A549 treated with RU486 at 1 μM for 4 hours (cell line): ENCODE measurements around the gene CES3. TPM values are rescaled to one million over a fixed set of nuclear protein-coding genes. Genes with fewer than 3 reads are reported as not detected.

Source experiments
- total RNA-seq: library from RNA; stranded (reverse); fragments of 200-300 nt; extraction: Qiagen RNA extraction; gene quantifications from 5 replicates; pipeline ENCODE4 v1.2.3, GENCODE V29; 2022; ENCODE audit warnings: low read depth

Gene CES3, protein sequence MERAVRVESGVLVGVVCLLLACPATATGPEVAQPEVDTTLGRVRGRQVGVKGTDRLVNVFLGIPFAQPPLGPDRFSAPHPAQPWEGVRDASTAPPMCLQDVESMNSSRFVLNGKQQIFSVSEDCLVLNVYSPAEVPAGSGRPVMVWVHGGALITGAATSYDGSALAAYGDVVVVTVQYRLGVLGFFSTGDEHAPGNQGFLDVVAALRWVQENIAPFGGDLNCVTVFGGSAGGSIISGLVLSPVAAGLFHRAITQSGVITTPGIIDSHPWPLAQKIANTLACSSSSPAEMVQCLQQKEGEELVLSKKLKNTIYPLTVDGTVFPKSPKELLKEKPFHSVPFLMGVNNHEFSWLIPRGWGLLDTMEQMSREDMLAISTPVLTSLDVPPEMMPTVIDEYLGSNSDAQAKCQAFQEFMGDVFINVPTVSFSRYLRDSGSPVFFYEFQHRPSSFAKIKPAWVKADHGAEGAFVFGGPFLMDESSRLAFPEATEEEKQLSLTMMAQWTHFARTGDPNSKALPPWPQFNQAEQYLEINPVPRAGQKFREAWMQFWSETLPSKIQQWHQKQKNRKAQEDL
- total RNA-seq = 1.5 to 2.2 TPM (median 1.9 TPM) in 5 replicates

DNA sequence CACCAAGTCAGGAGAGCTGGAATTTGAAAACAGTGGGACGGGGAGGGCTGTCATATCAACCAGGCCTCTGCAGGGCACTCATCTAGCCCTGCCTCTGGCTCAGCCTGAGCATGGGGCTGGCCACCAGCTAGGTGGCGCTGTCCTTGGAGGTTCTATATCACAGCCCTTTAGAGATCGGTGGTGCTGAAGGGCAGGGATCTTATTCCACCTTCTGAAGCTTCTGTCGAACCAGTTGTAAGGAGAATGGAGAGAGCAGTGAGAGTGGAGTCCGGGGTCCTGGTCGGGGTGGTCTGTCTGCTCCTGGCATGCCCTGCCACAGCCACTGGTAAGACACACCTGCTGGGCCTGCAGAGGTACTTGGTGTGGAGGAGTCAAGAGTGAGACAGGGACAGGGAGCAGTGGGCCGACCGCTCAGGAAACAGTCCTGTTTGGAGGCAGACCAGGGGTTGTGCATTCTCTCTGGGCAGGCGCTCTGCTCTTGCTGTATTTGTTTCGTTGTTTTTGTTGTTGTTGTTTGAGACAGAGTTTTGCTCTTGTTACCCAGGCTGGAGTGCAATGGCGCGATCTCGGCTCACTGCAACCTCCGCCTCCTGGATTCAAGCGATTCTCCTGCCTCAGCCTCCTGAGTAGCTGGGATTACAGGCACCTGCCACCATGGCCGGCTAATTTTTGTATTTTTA lies at the start of gene CES3:
CES3 (plus strand) TSS at position 202 of the 680 bp plus-strand sequence; CDS start at position 244, 42 bp downstream.

DNA sequence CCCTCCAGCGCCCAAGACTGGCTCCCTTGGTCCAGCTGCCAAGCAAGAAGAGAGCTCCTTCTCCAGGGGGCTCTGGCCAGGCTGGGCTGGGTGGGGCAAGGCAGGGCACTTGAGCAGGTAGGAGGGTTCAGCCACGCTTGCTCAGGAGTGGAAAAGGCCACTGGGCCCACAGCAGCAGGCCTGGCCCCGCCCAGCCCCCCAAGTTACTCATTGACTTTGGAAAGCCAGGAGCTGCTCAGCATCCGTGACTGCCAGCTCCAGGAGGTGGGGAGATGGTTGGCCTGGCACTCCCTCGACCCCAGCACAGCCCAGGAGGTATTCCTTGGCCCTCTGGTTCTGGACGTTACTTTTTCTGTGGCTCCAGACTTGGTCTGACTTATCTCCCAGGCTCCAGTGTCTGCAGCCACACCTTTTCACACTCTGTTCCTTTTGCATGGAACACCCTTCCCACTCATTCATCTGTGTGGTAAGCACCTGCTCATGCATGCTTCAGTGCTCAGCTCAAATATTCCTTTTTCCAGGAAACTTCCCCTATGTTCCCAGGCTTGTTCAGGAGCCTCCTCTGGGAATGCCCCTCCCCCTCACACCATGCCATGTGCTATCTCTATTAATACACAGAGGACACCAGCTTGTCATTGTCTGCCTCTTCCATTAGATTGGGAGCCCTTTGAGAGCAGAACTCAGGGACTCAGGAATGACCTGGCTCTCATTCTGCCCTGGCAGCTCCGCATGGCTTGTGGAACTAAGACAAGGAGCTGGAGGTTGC lies 42.1 kb upstream of the CES3 start, which contains the start of gene CDH16:
CDH16 (minus strand) TSS at position 83 of the 766 bp plus-strand sequence. CDS start 820 bp downstream, outside the sequence.

DNA sequence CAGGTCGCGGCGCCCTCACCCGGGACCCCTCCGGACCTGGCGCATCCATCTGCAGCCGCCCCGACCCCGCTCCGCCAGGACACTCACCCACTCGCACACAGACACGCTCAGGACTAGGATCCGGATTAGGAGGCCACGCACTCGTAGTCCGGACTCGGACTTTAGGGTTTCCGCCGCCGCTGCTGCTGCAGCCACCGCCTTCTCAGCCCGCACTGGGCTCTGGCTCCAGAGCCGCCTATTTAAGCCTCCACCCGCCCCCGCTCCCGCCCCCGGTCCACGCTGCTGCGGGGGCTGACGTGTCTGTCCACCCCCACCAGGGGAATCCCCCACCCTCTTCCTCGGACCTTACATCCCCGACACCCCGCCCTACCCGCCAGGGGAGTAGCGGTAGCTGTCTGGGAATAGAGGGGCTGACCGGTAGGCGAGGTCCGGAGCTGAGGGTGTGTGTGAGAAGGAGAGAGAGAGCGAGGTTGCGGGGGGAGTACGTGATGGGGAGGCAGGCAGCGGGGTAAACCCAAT lies 35.7 kb upstream of the CES3 start, which contains the start of gene RRAD:
RRAD (minus strand) TSS at position 214 of the 519 bp plus-strand sequence. CDS start 356 bp downstream, outside the sequence.

DNA sequence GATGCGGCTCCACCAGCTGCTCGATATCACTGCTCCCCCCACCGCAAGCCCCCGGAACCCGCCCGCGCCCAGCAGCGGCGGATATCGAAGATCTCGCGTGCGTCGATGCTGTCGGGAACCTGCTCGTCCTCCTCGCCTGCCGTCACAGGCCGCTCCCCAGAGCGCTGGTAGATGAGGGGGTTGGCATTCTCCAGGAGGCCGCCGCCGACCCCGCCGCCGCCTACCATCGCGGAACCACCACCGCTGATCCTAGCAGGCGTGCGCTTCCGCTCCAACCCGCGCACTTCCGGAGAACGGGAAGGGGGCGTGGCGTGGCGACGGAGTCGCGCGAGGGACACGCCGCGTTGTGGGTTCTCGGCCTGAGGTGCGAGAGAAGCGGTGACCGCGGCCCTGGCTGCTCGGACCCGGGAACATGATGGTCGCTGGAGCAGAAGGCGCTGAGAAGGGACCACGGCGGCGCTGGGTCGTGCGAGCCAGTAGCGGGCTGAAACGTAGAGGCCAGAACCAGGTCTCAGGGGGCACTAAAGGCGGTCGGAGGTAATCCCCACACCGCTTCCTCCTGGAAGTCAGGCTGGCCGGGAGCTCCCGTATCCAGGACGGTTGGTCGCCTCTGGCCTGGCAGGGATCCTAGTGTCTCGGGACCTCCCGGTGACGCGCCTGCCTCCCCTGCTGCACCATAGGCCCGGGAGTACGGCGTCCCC lies 26.8 kb upstream of the CES3 start, which contains the start of gene CIAO2B:
CIAO2B (minus strand) TSS at position 265 of the 701 bp plus-strand sequence; CDS start at position 227, 38 bp downstream.

DNA sequence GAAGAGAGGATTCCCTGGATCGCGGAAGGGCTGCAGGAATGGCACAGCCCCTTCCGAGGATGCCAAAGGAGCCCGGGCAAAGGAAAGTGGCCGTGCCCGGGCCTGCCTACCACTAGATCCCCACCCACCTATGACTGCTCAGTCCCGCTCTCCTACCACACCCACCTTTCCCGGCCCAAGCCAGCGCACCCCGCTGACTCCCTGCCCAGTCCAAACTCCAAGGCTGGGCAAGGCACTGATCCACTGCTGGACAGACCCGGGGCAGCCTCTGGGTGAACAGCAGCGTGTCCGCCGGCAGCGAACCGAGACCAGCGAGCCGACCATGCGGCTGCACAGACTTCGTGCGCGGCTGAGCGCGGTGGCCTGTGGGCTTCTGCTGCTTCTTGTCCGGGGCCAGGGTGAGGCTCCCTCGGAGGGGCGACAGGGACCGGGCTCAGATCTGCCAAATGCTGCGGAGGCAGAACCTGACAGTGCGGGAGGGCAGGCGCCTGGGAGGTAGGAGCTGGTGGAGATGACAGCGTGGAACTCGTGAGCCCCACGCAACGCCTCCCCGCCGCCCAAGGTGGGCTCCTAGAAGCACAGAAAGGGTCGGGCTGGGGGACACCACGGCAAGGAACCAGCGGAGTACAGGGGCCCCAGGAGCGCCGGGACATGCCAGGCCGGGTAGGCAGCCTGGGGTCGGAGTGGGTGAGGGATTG lies 25.6 kb upstream of the CES3 start, which contains the start of gene CES2:
CES2 (plus strand) TSS at position 203 of the 698 bp plus-strand sequence; CDS start at position 323, 120 bp downstream.

DNA sequence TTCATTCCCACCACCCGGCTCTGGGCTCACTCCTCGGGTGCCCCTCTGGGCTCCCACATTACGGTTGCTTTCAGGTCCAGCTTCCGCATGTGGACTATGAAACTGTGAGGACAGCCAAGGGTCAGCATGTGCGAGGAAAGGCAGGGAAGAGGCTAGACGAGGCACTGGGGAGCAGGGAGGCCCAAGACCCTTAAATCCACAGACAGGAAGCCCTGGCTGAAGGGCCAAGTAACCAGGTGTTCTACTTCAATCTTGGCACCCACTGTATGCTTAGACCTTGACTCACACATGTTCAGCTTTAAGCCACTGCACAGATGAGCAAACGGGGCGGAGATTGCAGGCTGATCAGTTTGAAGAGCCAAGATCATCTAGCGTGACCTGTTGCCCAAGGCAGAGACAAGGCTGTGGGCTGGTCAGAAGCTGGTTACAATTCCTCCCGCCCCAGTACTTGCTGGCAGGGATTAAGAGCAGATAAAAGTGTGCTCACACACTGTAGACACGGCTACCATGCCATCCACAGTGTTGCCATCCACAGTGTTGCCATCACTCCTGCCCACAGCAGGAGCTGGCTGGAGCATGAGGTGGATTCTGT lies 27.2 kb downstream of the CES3 start, which contains the start of gene CES4A:
CES4A (plus strand) TSS at position 393 of the 592 bp plus-strand sequence; CDS start at position 577, 184 bp downstream.

Other genes with a start within 250 kb of the CES3 start
- gene DYNC1LI2, start 209.7 kb upstream of the CES3 start, total RNA-seq = 32.0 to 53.2 TPM (median 50.5 TPM) in 5 replicates
- not detected in 5 replicates for gene TERB1, start 159.7 kb upstream of the CES3 start, total RNA-seq
- 39.8 to 75.2 TPM (median 70.2 TPM) in 5 replicates for gene NAE1, start 130.3 kb upstream of the CES3 start, total RNA-seq
- not detected in 5 replicates for gene CA7, start 116.9 kb upstream of the CES3 start, total RNA-seq
- 4.0 to 7.2 TPM (median 5.8 TPM) in 5 replicates for gene PDP2, start 80.8 kb upstream of the CES3 start, total RNA-seq
- gene CDH16, start 42.4 kb upstream of the CES3 start, total RNA-seq = 0.21 to 0.42 TPM (median 0.25 TPM) in 5 replicates
- 7.4 to 17.6 TPM (median 12.5 TPM) in 5 replicates for gene RRAD, start 35.7 kb upstream of the CES3 start, total RNA-seq
- gene CIAO2B, start 26.9 kb upstream of the CES3 start, total RNA-seq = 127 to 184 TPM (median 169 TPM) in 5 replicates
- 25.7 to 32.6 TPM (median 30.3 TPM) in 5 replicates for gene CES2, start 25.8 kb upstream of the CES3 start, total RNA-seq
- gene CES4A, start 27.3 kb downstream of the CES3 start, total RNA-seq = 1.4 to 2.1 TPM (median 1.6 TPM) in 5 replicates
- 46.6 to 57.3 TPM (median 50.3 TPM) in 5 replicates for gene CBFB, start 67.9 kb downstream of the CES3 start, total RNA-seq
- gene PHAF1, start 148.7 kb downstream of the CES3 start, total RNA-seq = 22.5 to 25.5 TPM (median 24.4 TPM) in 5 replicates
- gene B3GNT9, start 189.7 kb downstream of the CES3 start, total RNA-seq = 6.3 to 8.5 TPM (median 8.3 TPM) in 5 replicates
- gene TRADD, start 198.6 kb downstream of the CES3 start, total RNA-seq = 10.8 to 20.6 TPM (median 18.2 TPM) in 5 replicates
- 5.0 to 8.5 TPM (median 7.1 TPM) in 5 replicates for gene FBXL8, start 198.7 kb downstream of the CES3 start, total RNA-seq
- gene HSF4, start 203.5 kb downstream of the CES3 start, total RNA-seq = 8.5 to 15.7 TPM (median 12.7 TPM) in 5 replicates
- gene NOL3, start 209.3 kb downstream of the CES3 start, total RNA-seq = 42.7 to 56.6 TPM (median 54.5 TPM) in 5 replicates
- gene MATCAP1, start 222.7 kb downstream of the CES3 start, total RNA-seq = 3.0 to 6.4 TPM (median 5.2 TPM) in 5 replicates
- not detected in 5 replicates for gene EXOC3L1, start 228.9 kb downstream of the CES3 start, total RNA-seq
- gene E2F4, start 230.9 kb downstream of the CES3 start, total RNA-seq = 73.1 to 95.2 TPM (median 91.3 TPM) in 5 replicates
- 0.75 to 1.6 TPM (median 1.2 TPM) in 5 replicates for gene ELMO3, start 237.9 kb downstream of the CES3 start, total RNA-seq